ENCODE measurements around the gene EXOC3. TPM values are rescaled to one million over a fixed set of nuclear protein-coding genes. Genes with fewer than 3 reads are reported as not detected.

EXOC3 gene
- total RNA-seq, 4 donors from 2014 or later = 32.4 to 84.8 (median 49.2) TPM

- TF ChIP-seq, protein P1, sequence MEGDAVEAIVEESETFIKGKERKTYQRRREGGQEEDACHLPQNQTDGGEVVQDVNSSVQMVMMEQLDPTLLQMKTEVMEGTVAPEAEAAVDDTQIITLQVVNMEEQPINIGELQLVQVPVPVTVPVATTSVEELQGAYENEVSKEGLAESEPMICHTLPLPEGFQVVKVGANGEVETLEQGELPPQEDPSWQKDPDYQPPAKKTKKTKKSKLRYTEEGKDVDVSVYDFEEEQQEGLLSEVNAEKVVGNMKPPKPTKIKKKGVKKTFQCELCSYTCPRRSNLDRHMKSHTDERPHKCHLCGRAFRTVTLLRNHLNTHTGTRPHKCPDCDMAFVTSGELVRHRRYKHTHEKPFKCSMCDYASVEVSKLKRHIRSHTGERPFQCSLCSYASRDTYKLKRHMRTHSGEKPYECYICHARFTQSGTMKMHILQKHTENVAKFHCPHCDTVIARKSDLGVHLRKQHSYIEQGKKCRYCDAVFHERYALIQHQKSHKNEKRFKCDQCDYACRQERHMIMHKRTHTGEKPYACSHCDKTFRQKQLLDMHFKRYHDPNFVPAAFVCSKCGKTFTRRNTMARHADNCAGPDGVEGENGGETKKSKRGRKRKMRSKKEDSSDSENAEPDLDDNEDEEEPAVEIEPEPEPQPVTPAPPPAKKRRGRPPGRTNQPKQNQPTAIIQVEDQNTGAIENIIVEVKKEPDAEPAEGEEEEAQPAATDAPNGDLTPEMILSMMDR (IDR thresholded peaks at IDR 0.05; ENCODE audit: low read depth) = no peak
Observed at GRCh38 chr5:481347-481746, 38.4 kb downstream of the EXOC3 start.

GRCh38 chr5:482021-482420 is 39.0 kb downstream of the EXOC3 start:
- TF ChIP-seq, protein P1 (IDR thresholded peaks at IDR 0.05; ENCODE audit: low read depth) = no peak

- TF ChIP-seq, protein P1 (IDR thresholded peaks at IDR 0.05; ENCODE audit: low read depth) = no peak
Observed at GRCh38 chr5:482506-482905, 39.5 kb downstream of the EXOC3 start.

GRCh38 chr5:483011-483410 is 40.0 kb downstream of the EXOC3 start:
- TF ChIP-seq, protein P1 (IDR thresholded peaks at IDR 0.05; ENCODE audit: low read depth) = no peak

DNA sequence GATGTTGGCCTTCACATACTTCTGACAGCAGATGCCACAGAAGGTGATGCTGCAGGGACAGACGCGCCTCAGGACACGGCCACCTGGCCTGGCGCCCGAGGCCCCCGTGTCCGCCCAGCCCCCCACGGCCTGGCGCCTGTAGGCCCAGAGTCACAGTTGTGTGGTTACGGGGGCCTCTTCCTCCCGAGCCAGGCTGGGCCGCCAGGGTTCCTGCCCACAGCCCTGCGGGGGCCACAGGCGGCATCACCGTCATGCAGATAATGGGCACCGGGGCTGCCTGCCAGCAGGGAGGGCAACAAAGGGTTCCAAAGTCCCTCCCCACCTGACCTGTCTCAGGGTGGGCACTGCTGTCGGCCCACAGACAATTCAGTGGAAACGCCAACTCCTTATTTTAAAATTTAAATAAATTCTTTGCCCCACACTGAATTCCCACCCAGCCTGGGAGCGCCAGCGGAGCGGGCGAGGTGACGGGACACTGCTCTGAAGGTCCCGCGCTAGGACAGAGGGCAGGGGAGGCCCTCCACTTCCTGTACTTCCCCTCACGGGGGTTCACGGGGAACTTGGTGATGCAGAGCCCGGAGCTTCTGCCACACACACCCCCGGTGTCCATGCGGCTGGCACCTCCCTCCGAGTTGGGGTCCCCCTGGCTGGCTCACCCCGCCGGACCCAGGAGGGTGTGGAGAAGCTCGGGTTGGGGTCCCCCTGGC is 40.6 kb downstream of the EXOC3 start:
- TF ChIP-seq, protein P1 (IDR thresholded peaks at IDR 0.05; ENCODE audit: low read depth) = no peak

DNA sequence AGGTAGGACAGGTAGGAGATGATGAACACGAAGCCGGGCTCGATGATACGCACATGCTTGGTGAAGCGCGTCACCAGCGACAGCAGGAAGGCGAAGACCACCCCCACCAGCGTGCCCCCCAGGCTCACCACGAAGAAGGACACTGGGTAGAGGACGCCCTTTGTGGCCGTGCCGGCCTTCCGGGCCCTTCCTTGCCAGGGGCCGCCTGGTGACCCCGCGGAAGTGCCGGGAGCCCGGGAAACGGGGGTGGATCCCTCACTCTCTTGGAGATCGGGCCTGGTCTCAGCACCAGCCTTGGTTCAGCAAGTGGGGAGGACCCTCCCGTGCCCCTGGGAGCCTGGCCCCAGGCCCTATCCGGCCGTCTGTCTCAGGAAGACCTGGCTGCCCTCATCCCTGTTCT is 41.6 kb downstream of the EXOC3 start:
- TF ChIP-seq, protein P1 (IDR thresholded peaks at IDR 0.05; ENCODE audit: low read depth) = no peak

- TF ChIP-seq, protein P1 (IDR thresholded peaks at IDR 0.05; ENCODE audit: low read depth) = no peak
Observed at GRCh38 chr5:485113-485945, 42.4 kb downstream of the EXOC3 start.
